ENCODE measurements around the gene TOP2A.
"Not testable (repeated sequence)": the region's sequence is repeated elsewhere in the genome, so short reads cannot be mapped to it uniquely, and the experiment has no call there.

The TOP2A gene

DNA sequence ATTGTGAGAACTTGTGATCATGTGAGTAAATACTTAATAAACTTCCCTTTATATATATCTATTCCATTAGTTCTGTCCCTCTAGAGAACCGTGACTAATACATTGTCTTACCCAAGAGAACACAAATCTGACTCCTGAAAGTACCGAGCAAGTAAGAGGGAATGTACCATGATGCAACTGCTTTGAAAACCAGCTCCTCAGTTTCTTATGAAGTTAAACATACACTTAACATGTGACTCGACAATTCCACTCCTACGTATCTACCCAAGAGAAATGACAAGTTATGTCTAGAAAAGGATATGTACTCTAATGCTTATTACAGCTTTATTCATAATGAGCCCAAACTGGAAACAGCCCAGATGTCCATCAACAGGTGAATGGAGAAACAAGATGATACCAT, 44.4 kb downstream of the TOP2A start:
- no peak for DNase-seq

DNA sequence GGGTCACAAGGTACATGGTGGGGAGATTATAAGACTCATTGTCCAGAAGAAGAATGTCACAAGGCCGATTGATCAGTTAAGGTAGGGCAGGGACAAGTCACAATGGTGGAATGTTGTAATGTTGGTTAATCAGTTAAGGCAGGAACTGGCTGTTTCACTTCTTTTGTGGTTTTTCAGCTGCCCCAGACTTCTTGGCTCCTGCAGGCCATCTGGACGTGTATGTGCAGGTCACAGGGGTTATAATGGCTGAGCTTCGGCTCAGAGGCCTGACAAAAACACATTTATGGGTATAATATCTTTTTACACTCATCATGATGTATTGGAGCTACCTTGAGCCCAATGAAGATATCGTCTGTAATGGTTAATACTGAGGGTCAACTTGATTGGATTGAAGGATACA, 45.1 kb downstream of the TOP2A start:
- DNase-seq = not testable (repeated sequence)

DNA sequence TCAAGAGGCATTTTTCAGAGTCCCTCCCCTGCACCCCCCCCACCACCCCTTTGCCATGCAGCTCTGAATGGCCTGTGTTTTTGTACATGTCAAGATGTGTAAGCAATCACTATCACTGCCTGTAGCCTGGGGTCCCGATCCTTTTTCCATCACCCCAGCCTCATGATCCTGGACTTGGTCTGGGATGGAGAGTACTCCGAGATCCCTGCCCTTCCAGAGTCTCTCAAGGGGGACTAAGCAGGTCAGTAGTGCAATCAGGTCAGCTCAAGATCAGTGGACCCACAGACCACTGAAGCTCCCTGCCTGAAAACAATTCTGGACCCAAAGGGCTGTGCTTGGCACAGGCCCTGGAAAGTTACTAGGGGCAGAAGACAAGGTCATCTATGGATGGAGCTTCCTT, 45.7 kb downstream of the TOP2A start:
- no peak for DNase-seq

DNA sequence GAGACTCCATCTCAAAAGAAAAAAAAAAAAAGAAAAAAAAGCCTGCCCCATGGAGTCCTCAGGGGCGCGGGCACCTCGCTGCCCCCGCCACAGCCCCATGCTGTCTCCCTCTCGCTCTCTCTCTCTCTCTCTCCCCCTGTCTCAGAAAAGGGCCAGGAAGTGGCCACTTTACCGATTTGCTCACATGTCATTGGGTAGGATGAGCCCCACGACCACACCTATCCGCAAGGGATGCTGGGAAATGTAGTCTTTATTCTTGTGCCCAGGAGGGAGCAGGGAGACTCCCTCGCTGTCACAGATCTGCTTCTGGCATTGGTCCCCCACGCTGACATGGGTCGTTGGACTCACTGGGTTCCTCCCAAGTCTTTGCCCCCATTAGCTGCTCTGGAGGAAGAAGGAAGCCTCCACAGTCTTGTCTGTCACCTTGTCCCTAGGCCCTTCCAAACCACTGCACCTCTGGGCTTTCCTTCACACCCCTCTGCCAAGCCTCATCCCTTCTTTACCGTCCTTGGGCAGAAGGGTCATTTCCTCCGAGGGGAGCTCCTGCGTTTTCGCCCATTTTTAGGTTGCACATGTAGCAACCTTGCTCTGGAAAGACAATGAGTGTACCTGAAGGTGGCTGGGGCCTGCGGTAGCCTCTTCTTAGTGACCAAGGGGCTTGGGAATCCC, 46.3 kb downstream of the TOP2A start:
- no peak for DNase-seq

DNA sequence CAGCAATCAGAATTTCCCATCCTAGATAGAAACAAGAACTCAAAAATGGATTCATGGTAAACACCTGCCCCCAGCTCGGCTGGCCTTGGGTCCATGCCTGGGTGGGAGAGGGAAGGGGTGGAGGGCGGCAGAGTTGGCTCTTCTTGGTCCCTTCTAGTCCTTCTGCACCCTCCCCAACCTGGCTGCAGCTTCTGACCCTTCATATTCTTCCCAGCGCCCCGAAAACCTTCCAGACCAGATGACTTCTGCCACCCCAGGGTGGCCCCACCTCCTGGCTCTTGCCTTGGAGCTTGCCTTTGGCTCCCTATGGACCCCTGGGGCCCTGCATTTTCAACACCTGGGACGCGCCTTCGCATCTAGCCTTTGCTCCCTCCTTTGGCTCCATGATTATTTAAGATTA, 47.8 kb downstream of the TOP2A start:
- DNase-seq = no peak

DNA sequence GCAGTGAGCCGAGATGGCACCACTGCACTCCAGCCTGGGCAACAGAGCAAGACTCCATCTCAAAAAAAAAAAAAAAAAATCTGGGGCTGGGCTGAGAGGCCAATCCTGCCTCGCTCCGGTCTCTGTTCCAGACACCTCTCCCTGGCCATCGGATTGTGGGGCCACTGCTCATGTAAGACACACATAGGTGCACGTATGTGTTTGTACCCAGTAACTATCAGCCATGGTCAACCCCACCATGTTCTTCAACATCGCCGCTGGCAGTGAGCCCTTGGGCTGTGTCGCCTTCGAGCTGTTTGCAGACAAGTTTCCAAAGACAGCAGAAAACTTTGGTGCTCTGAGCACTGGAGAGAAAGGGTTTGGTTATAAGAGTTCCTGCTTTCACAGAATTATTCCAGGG, 50.0 kb downstream of the TOP2A start:
- not testable (repeated sequence) for DNase-seq

DNA sequence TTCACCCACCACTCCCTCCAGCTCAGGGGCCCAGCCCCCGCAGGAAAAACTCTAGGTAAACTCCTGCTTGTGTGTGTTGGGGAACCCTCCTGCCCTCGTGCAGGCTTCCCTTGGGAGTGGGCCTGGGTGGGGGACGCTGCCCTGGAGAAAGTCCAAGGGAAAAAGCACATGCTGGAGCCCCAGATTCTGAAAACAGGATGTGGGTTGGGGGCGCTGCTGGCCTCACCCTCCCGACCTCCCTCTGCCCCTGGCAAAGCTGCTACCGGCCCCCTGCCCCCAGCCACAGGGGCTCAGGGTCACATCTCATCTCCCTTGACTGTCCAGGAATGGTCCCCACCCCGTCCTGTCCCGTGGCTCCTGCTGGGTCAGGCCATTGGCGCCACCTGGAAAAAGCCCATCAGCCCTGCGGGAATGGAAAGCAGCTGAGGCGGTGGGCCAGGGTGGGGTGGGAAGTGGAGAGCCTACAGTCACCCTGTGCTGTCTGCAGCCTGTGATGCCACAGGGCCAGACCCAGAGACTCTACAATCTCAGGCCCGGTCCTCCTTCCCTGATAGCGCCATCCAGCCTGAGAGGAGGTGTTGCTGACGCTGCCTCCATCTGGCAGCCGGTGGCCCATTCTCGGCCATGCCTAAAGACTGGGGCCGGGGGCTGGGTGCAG, 50.7 kb downstream of the TOP2A start:
- DNase-seq = no peak

DNA sequence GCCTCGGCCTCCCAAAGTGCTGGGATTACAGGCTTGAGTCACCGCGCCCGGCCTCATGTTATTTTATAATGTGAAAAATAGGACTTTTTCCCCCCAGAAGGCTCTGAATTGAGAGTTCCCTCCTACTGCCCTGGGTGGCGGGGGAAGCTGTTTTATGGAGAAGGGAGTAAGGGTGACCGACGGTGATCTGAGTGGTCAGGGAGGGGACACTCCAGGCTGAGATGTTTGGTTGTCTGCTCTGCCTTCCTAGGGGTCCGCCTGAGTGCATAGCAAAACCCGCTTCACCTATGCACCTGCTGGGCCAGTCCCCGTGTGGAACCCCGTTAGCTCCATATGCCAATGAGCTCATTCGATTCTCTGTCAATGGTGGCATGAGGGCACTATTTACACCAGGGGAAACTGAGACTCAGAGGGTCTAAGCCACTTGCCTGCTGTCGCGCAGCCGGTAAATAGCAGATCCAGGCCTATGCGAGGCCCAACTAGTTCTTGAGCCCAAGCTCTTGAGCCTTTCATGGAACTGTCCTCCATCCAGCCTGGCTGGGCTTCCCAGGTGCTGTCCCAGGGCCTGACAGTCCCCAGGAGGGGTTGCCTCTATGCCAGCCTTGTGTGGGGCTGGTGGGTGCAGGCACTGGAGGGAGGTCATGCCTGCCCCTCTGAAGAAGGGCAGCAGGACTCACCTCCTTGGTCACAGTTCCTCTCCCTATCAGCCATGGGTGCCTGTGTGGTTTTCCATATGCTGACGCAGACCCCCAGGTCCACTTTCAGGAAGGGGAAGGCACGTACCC, 51.4 kb downstream of the TOP2A start:
- DNase-seq = no peak

DNA sequence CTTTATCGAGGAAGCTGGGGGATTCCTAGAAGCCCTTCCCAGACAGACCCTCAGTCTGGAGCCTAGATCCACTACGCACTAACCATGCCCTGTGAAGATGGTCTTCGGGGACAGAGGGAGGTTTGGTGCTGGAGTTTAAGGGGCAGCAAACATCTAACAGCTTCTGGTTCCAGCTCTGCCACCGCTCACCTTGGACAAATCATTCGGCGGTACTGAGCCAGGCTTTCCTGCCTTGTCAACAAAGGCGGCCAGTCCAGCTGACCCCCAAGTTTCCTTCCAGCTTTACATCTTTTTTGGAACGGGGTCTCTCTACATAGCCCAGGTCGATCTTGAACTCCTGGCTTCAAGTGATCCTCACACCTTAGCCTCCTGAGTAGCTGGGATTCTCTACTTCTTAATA, 52.8 kb downstream of the TOP2A start:
- DNase-seq = no peak

DNA sequence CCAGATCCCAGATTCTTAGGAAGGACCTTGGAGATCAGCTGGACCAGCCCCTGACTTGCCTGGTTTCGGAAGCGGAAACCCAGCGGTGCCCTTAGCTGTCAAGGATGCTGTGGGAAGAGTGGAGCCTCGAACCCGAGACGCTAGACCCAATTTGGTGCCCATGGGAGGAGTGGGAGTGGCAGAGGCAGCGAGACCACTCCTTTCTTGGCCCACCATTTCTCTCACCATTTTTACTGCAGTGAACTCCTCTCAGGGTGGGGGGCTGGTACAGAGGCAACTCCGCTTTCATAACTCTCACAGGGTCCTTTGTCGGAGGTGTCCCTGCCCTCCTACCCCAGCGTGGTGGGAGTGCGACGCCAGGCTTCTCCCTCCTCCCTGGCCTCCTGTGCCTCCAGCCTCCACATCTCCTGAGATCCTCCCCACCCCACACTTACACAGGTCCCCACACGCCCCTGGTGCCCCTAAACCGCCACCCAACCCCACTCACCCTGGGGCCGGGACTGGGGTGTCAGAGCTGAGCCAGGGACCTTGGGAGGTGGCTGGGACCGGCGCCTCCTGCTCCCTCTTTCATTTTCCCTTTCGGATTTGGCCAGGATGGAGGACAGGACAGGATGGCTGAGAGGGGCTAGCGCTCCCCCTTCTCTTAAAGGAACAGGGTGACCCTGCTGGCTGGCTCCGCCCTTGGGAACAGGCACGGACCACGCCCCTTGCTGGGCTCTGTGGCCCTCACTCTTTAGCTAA, 53.4 kb downstream of the TOP2A start, which contains the start of gene GJD3:
GJD3 (minus strand) TSS at position 617 of the 741 bp plus-strand sequence. CDS start 922 bp downstream, outside the sequence.
- DNase-seq = no peak

DNA sequence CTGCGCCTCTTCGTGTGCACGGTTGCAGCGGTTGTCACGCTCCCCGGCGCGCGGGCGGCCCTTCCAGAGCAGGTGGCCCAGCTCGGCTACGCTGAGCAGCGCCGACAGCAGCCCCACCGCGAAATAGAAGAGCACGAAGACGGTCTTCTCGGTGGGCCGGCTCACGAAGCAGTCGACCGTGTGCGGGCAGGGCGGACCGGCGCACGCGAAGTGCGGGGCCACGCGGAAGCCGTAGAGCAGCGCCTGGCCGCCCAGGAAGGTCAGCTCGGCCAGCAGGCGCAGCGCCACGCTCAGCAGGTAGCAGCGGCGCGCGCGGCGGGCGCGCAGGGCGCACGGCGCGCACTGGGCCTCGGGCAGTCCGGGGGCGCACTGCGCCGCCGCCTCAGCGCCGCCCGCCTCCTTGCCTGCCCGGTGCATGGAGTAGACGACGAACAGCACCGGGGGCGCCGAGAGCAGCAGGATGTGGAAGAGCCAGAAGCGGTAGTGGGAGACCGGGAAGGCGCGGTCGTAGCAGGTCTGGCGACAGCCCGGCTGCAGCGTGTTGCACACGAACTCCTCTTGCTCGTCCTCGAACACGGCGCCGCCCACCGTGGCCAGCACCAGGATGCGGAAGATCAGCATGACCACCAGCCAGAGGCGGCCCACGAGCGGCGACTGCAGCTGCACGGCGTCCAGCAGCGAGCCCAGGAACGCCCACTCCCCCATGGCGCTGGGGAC, 54.4 kb downstream of the TOP2A start:
- no peak for DNase-seq

DNA sequence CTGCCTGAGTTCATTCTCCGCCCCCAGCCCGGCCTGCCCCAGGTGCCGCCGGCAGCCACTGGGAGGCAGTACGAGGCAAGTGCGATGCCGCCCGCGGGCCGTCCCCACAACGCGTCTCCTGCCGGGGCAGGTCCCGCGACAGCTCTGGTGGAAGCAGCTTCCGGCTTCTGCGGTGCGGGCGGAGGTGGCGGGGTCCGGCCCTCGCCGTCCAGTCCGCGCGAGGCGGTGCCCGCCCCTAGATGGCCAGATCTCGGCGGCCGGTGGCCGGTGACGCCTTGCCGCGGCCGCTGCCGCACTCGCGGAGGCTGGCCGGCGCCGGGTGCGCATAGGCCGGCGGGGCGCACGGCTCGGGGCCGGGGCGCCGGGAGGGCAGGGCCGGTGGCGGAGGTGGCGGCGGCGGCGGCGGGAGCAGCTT, 55.0 kb downstream of the TOP2A start:
- DNase-seq = peak; percentile 20

DNA sequence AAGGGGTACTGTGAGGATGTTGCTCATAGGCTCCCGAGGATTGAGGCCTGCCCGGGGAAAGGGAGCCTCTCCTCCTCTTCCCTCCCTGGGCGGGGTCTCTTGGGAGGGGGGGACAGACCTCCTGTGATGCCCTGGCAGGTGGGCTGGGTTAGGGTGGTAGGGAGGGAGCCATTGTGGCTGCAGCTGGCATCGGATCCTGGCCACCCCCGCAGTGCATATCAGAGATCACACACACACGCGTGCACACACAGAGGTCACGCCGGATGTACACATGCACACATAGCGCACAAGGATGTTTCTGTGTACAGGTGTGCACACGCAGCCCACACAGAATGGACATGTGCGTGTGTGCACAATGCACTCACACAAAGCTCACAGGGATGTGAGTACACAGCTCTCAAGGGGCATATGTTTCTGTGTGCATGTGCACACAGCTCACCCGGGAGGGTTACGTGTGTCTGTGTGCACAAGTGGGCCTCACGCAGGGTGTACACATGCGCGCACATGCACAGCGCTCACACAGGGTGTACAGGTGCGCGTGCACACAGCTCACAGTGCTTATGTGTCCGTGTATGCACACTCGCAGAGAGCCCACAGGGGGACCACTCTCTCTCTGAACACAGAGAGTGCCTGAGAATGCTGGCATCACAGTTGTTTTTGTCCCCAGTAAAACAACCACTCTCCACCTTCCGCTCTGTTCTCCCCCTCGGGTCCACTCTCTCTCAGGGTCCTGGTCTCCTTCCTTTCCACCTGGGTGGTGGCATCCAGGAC, 55.6 kb downstream of the TOP2A start:
- no peak for DNase-seq

DNA sequence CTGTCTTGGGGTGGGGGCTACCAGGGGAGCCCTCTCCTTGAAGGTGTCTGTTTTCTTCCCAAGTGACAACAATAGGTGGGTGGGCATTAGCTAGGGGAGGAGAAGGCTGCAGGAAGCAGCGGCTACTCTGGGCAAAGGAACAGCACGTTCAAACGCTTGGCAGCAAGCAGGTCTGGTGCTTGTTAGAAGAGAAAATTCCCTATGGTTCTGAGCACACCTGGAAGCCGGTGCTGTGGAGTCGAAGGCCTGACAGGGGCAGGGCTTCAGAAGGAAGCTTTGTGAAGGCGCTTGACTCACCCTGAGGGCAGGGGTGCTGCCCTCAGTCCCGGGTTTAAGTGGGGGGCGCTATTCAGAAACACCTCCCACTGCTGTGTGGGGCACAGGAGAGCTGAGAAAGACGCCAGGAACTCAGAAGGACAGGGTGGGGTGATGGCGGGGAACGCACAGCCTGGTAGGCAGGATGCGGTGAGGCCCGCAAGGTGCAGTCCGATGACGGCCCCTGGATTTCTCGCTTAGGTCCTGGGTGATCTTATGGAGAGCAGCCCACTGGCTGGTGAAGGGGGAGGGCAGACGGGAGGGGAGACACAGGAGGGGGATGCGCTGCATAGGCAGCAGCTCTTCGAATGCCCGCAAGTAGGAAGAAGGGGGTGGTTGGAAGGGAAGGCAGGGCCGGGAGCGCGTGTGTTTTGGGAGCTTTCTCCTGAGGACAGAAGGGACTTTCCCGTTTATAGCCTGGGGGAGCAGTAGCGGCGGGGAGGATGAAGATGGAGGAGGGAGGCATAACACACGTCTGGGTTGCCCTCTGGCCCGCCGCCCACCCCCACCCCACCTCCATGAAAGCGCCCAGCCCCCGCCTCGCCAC, 56.4 kb downstream of the TOP2A start:
- no peak for DNase-seq

DNA sequence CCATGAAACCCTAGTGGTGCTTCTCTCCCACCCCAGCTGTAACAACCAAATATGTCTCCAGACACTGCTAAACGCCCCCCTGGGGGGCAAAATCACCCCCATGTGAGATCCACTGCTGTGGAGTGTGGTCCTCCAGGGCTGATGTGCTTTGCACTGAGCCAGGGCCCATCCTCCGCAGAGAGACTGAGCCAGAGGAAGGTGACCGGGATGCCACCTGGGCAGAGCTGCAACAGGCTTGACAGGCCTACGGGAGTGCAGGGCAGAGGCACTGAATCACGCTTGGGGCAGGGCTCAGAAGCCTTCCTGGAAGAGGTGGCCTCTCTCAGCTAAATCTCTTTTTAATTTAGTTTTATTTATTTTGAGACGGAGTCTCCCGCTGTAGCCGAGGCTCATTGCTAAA, 57.6 kb downstream of the TOP2A start:
- no peak for DNase-seq

DNA sequence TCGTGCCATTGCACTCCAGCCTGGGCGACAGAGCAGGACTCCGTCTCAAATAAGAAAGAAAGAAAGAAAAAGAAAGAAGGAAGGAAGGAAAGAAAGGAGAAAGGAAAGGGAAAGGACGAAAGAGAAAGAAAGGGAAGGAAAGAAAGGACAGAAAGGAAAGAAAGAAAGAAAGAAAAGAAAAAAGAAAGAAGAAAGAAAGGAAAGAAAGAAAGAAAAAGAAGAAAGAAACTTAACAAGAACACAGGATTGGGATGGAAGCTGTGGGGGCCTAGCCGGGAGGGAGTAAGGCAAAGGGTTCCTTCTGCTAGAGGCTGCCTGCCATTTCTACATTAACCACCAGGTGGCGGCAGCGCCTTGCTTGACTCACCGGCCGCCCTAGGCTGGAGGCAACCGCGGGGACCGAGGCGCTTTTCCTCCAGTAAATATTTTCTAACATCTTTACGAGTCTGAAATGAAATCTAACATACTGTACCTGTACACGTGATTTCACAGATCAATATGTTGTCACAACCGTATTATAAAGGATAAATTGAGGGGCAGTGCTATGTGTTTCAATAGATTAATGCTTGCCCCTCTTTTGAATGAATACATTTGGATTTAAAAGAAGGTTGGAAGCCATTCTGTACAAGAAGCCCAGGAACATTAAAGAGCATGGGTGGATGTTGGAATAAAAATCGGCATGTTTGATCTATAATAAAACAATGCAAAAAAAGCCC, 59.2 kb downstream of the TOP2A start:
- DNase-seq = peak; percentile 60

DNA sequence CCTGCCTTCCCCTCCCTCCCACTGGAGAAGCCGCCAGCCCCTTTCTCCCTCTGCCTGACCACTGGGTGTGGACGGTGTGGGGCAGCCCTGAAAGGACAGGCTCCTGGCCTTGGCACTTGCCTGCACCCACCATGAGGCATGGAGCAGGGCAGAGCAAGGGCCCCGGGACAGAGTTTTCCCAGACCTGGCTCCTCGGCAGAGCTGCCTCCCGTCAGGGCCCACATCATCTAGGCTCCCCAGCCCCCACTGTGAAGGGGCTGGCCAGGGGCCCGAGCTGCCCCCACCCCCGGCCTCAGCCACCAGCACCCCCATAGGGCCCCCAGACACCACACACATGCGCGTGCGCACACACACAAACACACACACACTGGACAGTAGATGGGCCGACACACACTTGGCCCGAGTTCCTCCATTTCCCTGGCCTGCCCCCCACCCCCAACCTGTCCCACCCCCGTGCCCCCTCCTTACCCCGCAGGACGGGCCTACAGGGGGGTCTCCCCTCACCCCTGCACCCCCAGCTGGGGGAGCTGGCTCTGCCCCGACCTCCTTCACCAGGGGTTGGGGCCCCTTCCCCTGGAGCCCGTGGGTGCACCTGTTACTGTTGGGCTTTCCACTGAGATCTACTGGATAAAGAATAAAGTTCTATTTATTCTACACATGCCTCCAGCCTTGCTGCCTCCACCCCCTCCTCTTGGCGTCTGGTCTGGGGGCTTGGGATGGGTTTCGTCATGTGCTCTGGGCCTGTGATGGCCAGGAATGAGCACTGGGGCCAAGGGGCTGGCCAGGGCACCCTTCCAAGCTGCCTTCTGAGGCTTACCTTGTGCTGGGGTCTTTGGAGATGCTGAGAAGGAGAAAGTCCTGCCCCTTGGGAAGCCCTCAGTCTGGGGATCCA, 60.5 kb downstream of the TOP2A start:
- DNase-seq = no peak

DNA sequence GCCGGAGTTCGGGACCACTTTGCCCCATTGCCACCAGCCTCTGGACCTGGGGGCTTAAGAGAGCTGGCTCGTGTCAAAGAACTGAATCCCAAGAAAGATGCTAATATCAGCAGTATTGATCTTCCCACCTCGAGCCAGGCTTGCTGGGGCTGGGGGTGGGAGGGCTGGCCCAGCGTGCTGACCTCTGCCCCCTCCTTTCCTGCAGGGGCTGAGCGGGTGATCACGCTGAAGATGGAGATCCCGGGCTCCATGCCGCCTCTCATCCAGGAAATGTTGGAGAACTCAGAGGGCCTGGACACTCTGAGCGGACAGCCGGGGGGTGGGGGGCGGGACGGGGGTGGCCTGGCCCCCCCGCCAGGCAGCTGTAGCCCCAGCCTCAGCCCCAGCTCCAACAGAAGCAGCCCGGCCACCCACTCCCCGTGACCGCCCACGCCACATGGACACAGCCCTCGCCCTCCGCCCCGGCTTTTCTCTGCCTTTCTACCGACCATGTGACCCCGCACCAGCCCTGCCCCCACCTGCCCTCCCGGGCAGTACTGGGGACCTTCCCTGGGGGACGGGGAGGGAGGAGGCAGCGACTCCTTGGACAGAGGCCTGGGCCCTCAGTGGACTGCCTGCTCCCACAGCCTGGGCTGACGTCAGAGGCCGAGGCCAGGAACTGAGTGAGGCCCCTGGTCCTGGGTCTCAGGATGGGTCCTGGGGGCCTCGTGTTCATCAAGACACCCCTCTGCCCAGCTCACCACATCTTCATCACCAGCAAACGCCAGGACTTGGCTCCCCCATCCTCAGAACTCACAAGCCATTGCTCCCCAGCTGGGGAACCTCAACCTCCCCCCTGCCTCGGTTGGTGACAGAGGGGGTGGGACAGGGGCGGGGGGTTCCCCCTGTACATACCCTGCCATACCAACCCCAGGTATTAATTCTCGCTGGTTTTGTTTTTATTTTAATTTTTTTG, 61.6 kb downstream of the TOP2A start:
- no peak for DNase-seq
